Ectodermal cell (in vitro differentiated cells): Measurements from ENCODE around the gene DDX55.

Source experiments
- H3K27ac ChIP-seq: 2 replicates; pipeline ENCODE4 v1.7.0; 2013; ENCODE audit warnings: mild to moderate bottlenecking, low read depth, low read length; ENCODE audit not compliant: insufficient read depth, poor library complexity, severe bottlenecking
- H3K27me3 ChIP-seq: 2 replicates; pipeline ENCODE4 v1.7.0; 2013; ENCODE audit warnings: mild to moderate bottlenecking, low read length; ENCODE audit not compliant: insufficient read depth, control insufficient read depth, poor library complexity, severe bottlenecking
- H3K36me3 ChIP-seq: one replicate; pipeline ENCODE4 v1.7.0; 2013; ENCODE audit warnings: low read length; ENCODE audit not compliant: control insufficient read depth, insufficient read depth
- H3K4me1 ChIP-seq: one replicate; pipeline ENCODE4 v1.7.0; 2013; ENCODE audit warnings: low read length; ENCODE audit not compliant: control insufficient read depth, insufficient read depth
- H3K4me3 ChIP-seq: 2 replicates; pipeline ENCODE4 v1.7.0; 2013; ENCODE audit warnings: low read depth, low read length, control low read depth; ENCODE audit not compliant: insufficient read depth
- H3K9me3 ChIP-seq: 2 replicates; pipeline ENCODE4 v1.7.0; 2013; ENCODE audit warnings: mild to moderate bottlenecking, low read length, moderate library complexity; ENCODE audit not compliant: control insufficient read depth
- WGBS, 2 experiments: methylation state at CpG; one replicate each; pipeline ENCODE4 v1.1.7; 2013; ENCODE audit warnings: missing lambda C conversion rate in 2 of 2; 5-methylcytosine and 5-hydroxymethylcytosine counted together

Gene DDX55

DNA sequence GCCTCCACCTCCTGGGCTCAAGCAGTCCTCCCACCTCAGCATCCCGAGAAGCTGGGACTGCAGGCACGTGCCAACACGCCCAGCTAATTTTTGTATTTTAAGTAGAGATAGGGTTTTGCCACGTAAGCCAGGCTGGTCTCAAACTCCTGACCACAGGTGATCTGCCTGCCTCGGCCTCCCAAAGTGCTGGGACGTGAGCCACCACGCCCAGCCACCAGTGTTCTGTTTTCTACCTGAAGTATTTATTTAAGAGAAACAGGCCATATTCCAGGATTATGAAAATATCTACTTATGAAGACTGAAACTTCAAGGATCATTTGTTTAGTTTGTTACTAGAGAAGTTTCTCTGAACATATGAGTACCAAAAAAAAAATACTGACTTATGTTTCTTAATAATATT, 42.0 kb downstream of the DDX55 start:
- Histone ChIP-seq H3K9me3 (no peaks in the 10 kb centered on the region), H3K36me3 (peaks cover 16% of the 10 kb centered on the region), H3K4me3 (no peak overlapping the region), H3K27ac (no peak overlapping the region), H3K27me3 (no peaks in the 10 kb centered on the region), H3K4me1 (no peaks in the 10 kb centered on the region)
- WGBS, 2 experiments: 90 to 95% methylated on average over 7 of the region's 7 CpGs

DNA sequence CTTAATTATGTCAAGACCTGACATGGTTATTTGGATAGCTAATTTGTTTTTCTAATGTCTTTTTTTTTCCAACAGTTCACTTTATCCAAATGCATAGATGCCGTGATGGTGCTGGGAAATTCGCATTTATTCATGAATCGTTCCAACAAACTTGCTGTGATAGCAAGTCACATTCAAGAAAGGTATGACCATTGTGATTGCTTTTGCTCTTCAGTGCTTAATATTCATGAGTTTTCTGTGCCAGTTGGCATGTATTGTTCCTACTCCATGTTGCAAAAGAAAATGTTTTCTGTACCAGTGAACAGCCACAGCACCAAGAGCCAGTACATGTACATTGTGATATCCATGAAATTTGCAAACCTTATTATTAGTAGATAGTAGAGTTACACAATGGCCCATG, 43.5 kb downstream of the DDX55 start:
- WGBS, 2 experiments: 96 to 98% methylated on average over 3 of the region's 3 CpGs
- Histone ChIP-seq H3K36me3 (peaks cover 17% of the 10 kb centered on the region), H3K27ac (no peak overlapping the region), H3K9me3 (no peaks in the 10 kb centered on the region), H3K27me3 (no peaks in the 10 kb centered on the region), H3K4me1 (no peaks in the 10 kb centered on the region), H3K4me3 (no peak overlapping the region)

DNA sequence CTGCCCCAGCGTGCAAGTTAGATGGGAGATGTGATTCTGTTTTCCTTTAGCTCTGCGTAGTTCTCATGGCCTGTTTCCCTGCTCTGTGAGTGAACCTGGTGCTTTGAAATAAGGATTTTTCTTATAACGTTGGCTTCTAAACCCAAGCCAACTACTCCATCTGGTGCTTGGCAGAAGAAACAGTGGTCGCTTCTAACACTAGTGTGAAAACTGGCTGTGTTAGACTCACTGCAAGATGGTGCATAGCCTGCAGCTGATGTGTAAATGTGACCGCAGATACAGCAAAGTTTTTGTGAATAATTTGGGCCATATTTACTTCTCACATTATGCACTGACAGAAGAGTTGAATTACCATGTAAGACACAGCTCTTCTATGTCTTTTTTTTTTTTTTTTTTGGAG, 44.0 kb downstream of the DDX55 start:
- Histone ChIP-seq H3K27ac (no peak overlapping the region), H3K4me3 (no peak overlapping the region), H3K36me3 (peaks cover 19% of the 10 kb centered on the region), H3K4me1 (no peaks in the 10 kb centered on the region), H3K9me3 (no peaks in the 10 kb centered on the region), H3K27me3 (no peaks in the 10 kb centered on the region)
- WGBS, 2 experiments: 96 to 98% methylated on average over 5 of the region's 5 CpGs

DNA sequence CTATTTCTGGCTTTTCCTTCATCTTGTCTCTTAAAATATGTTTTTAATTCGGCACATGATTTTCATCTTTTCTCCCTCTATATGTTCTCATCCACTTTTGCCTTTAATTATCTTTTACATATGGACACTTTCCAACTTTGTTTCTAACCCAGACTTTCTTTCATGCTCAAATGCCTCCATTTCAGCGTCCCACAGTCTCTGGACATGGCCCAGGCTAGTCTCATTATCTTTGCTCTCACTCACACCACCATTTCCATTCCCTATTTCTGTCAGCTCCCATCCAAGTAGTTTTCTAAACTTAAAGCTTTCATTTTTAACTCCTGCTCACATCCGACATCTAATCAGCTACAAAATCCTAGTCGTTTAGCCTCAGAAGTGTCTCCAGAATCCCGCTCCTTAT, 46.5 kb downstream of the DDX55 start:
- peaks cover 15% of the 10 kb centered on the region for H3K36me3 ChIP-seq
- H3K27ac ChIP-seq: no peak overlapping the region
- H3K9me3 ChIP-seq: no peaks in the 10 kb centered on the region
- 94% methylated on average over 5 of the region's 5 CpGs for WGBS, 2 experiments
- no peak overlapping the region for H3K4me3 ChIP-seq
- H3K27me3 ChIP-seq: no peaks in the 10 kb centered on the region
- H3K4me1 ChIP-seq: no peaks in the 10 kb centered on the region

DNA sequence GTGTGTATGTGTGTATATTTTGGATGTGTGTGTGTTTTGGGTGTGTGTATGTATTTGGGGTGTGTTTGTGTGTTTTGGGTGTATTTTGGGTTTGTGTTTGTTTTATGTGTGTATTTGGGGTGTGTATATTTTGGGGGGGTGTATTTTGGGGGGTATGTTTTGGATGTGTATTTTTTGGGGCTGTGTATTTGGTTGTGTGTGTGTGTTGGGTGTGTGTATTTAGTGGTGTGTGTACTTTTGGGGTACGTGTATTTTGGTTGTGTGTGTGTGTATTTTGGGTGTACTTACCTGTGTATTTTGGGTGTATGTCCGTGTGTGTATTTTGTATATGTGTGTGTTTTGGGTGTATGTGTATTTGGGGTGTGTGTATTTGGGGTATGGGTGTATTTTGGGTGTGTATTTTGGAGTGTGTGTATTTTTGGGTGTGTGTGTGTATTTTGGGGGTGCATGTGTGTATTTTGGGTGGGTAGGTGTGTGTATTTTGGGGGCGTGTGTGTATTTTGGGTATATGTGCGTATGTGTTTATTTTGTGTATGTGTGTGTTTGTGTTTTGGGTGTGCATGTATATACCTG, 52.3 kb downstream of the DDX55 start:
- WGBS, 2 experiments: 93 to 95% methylated on average over 4 of the region's 4 CpGs
- Histone ChIP-seq H3K36me3 (peaks cover 5% of the 10 kb centered on the region), H3K4me3 (no peak overlapping the region), H3K27ac (no peak overlapping the region), H3K9me3 (no peaks in the 10 kb centered on the region), H3K4me1 (no peaks in the 10 kb centered on the region), H3K27me3 (no peaks in the 10 kb centered on the region)

DNA sequence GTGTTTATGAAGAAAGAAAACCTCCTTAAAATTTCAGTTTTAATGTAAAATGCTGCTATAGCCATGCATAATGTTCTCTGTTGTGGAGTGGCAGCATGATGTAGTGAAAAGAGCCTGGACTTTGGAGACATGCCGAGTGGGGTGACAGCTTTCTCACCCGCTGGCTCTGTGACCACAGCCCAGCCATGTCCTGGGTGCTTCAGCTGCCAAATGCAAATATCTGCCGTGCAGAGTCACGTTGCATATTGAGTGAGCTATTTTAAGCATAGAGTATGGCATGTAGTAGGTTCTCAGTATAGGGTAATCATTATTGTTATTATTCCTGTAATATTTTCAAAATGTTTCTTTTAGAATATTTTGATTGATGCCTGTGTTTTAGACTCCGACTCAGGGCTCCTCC, 53.5 kb downstream of the DDX55 start:
- no peaks in the 10 kb centered on the region for H3K9me3 ChIP-seq
- 93 to 98% methylated on average over 4 to 5 of the region's 5 CpGs for WGBS, 2 experiments
- H3K36me3 ChIP-seq: peaks cover 9% of the 10 kb centered on the region
- no peaks in the 10 kb centered on the region for H3K27me3 ChIP-seq
- no peak overlapping the region for H3K27ac ChIP-seq
- no peak overlapping the region for H3K4me3 ChIP-seq
- H3K4me1 ChIP-seq: no peaks in the 10 kb centered on the region

DNA sequence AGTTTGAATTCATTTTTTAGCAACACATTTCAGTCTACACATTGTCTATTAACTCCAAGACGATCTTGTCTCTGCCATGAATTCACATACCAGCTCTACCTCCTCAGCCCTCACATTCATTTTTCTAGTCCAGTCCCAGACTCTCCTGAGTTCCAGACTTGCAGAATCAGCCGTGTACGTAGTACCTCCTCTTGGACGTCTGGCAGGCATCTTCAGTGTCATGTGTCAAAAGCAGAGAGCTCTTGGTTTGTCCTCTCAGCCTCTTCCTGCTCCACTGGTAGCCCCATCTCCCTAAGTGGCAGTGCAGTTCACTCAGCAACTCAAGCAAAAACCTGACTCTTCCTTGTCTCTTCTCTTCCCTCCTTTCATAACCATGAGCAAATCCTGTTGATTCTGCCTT, 54.5 kb downstream of the DDX55 start:
- no peak overlapping the region for H3K4me3 ChIP-seq
- no peaks in the 10 kb centered on the region for H3K9me3 ChIP-seq
- no peaks in the 10 kb centered on the region for H3K4me1 ChIP-seq
- H3K27ac ChIP-seq: no peak overlapping the region
- H3K36me3 ChIP-seq: peaks cover 7% of the 10 kb centered on the region
- no peaks in the 10 kb centered on the region for H3K27me3 ChIP-seq
- 91 to 93% methylated on average over 4 of the region's 4 CpGs for WGBS, 2 experiments

DNA sequence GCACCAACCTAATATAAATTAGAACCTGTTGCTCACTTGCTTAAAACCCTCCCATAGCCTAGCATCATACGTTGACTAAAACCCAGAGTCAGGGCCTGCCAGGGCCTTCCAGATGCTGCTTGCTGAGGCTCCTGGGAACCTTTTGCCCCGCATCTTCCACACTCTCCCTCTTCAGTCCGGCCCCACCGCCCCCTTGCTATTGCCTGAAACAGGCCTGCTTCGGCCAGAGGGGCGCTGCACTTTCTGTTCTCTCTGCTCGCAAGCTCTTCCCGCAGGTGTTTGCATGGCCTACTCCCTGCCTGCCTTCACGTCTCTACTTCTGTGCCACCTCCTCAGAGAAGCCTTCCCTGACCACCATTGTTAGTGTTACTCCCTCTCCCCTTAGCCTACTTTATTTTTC, 55.3 kb downstream of the DDX55 start:
- H3K9me3 ChIP-seq: no peaks in the 10 kb centered on the region
- H3K4me3 ChIP-seq: no peak overlapping the region
- peaks cover 7% of the 10 kb centered on the region for H3K36me3 ChIP-seq
- no peaks in the 10 kb centered on the region for H3K27me3 ChIP-seq
- H3K4me1 ChIP-seq: no peaks in the 10 kb centered on the region
- no peak overlapping the region for H3K27ac ChIP-seq
- 88 to 89% methylated on average over 9 of the region's 9 CpGs for WGBS, 2 experiments

DNA sequence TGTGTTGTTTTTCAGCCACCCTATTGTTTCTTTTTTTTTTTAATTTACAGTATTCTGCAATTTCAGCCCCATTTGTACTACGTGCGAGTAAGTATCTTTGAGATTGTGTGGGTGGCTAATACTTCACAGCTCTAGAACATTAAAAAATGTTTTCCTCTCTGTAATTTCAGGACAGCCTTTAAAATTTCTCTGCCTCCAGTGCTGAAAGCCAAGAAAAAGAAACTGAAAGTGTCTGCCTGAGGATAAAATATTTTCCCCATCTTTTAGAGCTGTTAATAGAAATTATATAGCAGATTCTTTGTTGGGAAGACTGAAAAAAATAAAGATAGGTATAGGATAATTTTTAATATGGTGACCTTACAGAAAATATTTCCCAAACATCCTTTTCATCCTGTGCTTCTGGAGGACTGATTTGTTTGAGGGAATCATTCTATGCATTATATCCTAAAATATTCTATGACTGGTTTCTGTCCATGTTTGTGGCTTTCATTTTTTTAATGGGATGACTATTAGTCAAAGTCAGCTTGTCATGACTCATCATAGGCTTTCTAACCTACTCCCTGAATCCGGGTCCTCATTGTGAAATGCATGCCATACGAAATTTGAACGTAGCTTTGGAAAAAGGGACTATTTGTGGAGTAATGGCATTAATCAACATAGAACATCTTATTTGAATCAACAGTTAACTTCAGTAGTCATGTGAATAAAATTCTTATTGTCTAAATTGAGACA, 58.3 kb downstream of the DDX55 start:
- Histone ChIP-seq H3K9me3 (no peaks in the 10 kb centered on the region), H3K36me3 (peaks cover 7% of the 10 kb centered on the region), H3K4me3 (no peak overlapping the region), H3K27ac (no peak overlapping the region), H3K27me3 (no peaks in the 10 kb centered on the region), H3K4me1 (no peaks in the 10 kb centered on the region)
- WGBS, 2 experiments: 100% methylated on average over 1 to 4 of the region's 5 CpGs

DNA sequence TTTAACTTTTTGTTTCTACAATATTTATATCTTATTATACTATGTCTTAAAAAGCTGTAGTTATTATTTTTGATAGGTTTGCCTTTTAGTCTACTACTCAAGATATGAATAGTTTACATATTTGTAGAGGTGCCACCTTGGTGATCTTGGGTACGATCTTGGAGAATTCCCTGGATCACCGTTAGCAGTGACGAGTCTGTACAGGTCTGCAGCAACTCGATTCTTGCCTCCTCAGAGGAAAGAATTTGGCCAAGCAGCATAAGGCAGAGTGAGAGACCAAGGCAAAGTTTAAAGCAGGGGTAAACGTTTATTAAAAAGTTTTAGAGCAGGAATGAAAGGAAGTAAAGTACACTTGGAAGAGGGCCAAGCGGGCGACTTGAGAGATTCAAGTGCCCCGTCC, 65.9 kb downstream of the DDX55 start:
- Histone ChIP-seq H3K27ac (no peak overlapping the region), H3K4me3 (no peak overlapping the region), H3K4me1 (peaks cover 6% of the 10 kb centered on the region), H3K36me3 (no peaks in the 10 kb centered on the region), H3K9me3 (no peaks in the 10 kb centered on the region), H3K27me3 (no peaks in the 10 kb centered on the region)
- 89 to 91% methylated on average over 8 of the region's 8 CpGs for WGBS, 2 experiments
